ENCODE data around the gene HYDIN. TPM values are rescaled to one million over a fixed set of nuclear protein-coding genes. Genes with fewer than 3 reads are reported as not detected.

Gene HYDIN
- total RNA-seq, 6 donors from 2014 or later, result 1.6 to 62.0 (median 18.1) TPM

- H3K4me1 ChIP-seq, result no peaks in the 10 kb centered on the region
- no peaks in the 10 kb centered on the region for H3K27me3 ChIP-seq
- no peak for ATAC-seq (ENCODE audit: low FRiP score in 2 of 2)
- WGBS, 2 donors, result 59 to 73% methylated on average over 9 of the region's 9 CpGs
- H3K9me3 ChIP-seq, result peaks cover 0 to under 1% (median 0%) of the 10 kb centered on the region in 4 donors
- H3K36me3 ChIP-seq, result no peaks in the 10 kb centered on the region
- TF ChIP-seq, protein P1, sequence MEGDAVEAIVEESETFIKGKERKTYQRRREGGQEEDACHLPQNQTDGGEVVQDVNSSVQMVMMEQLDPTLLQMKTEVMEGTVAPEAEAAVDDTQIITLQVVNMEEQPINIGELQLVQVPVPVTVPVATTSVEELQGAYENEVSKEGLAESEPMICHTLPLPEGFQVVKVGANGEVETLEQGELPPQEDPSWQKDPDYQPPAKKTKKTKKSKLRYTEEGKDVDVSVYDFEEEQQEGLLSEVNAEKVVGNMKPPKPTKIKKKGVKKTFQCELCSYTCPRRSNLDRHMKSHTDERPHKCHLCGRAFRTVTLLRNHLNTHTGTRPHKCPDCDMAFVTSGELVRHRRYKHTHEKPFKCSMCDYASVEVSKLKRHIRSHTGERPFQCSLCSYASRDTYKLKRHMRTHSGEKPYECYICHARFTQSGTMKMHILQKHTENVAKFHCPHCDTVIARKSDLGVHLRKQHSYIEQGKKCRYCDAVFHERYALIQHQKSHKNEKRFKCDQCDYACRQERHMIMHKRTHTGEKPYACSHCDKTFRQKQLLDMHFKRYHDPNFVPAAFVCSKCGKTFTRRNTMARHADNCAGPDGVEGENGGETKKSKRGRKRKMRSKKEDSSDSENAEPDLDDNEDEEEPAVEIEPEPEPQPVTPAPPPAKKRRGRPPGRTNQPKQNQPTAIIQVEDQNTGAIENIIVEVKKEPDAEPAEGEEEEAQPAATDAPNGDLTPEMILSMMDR (IDR thresholded peaks at IDR 0.05), result no peak
- TF ChIP-seq POLR2AphosphoS5 (IDR thresholded peaks at IDR 0.05) (no peak), EP300 (IDR thresholded peaks at IDR 0.05) (no peak), POLR2A (IDR thresholded peaks at IDR 0.05) (no peak)
- no peak for DNase-seq
- H3K27ac ChIP-seq, result no peak overlapping the region
- no peak overlapping the region for H3K4me3 ChIP-seq
Observed at GRCh38 chr16:70809392-70810060, 421.0 kb downstream of the HYDIN start.

GRCh38 chr16:70808371-70808770, 422.2 kb downstream of the HYDIN start:
- TF ChIP-seq, protein P1 (IDR thresholded peaks at IDR 0.05), result no peak
- no peak for ATAC-seq (ENCODE audit: low FRiP score in 2 of 2)
- no peaks in the 10 kb centered on the region for H3K27me3 ChIP-seq

DNA sequence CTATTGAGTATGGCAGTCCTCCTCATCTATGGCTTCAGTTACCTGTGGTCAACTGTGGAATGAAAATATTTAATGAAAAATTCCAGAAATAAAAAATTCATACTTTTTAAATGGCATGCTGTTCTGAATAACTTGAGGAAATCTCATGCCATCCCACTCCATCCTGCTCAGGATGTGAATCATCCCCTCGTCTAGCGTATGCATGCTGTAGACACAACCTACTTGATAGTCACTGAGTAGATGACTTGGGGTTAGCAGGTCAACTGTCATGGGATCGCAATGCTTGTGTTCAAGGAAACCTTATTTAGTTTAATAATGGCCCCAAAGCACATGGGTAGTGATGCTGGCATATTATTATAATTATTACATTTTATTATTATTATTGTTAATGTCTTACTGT, 424.7 kb downstream of the HYDIN start:
- Histone ChIP-seq H3K4me1 (peaks cover 0 to 4% (median 0%) of the 10 kb centered on the region in 4 donors), H3K4me3 (no peak overlapping the region), H3K27me3 (no peaks in the 10 kb centered on the region), H3K27ac (no peak overlapping the region), H3K36me3 (no peaks in the 10 kb centered on the region), H3K9me3 (peaks cover 0 to 7% (median 0%) of the 10 kb centered on the region in 4 donors)
- no peak for ATAC-seq (ENCODE audit: low FRiP score in 2 of 2)
- 64 to 65% methylated on average over 3 of the region's 3 CpGs for WGBS, 2 donors
- no peak for TF ChIP-seq POLR2A (IDR thresholded peaks at IDR 0.05)
- no peak for TF ChIP-seq EP300 (IDR thresholded peaks at IDR 0.05)
- TF ChIP-seq POLR2AphosphoS5 (IDR thresholded peaks at IDR 0.05), result no peak
- TF ChIP-seq, protein P1 (IDR thresholded peaks at IDR 0.05), result no peak
- no peak for DNase-seq

More at GRCh38 chr16:70808371-70808770, 422.2 kb downstream of the HYDIN start:
- DNase-seq, result no peak
- H3K27ac ChIP-seq, result no peak overlapping the region
- H3K9me3 ChIP-seq, result peaks cover 0 to 7% (median 0%) of the 10 kb centered on the region in 4 donors
- no peak overlapping the region for H3K4me3 ChIP-seq
- no peaks in the 10 kb centered on the region for H3K36me3 ChIP-seq
- no peaks in the 10 kb centered on the region for H3K4me1 ChIP-seq

- peaks cover under 1 to 6% (median 3%) of the 10 kb centered on the region in 4 donors for H3K4me1 ChIP-seq
- 71 to 72% methylated on average over 3 to 6 of the region's 6 CpGs for WGBS, 2 donors
- H3K9me3 ChIP-seq, result peaks cover 0 to 7% (median 0%) of the 10 kb centered on the region in 4 donors
- DNase-seq (no peak), ATAC-seq (ENCODE audit: low FRiP score in 2 of 2) (no peak)
- no peak overlapping the region for H3K4me3 ChIP-seq
- H3K36me3 ChIP-seq, result no peaks in the 10 kb centered on the region
- TF ChIP-seq, protein P1 (IDR thresholded peaks at IDR 0.05), result no peak
- TF ChIP-seq EP300 (IDR thresholded peaks at IDR 0.05) (no peak), POLR2AphosphoS5 (IDR thresholded peaks at IDR 0.05) (no peak), POLR2A (IDR thresholded peaks at IDR 0.05) (no peak)
- H3K27me3 ChIP-seq, result no peaks in the 10 kb centered on the region
- peak overlapping the region in 1 of 4 donors; percentile 73 for H3K27ac ChIP-seq
Observed at GRCh38 chr16:70805380-70805779, 425.1 kb downstream of the HYDIN start.

DNA sequence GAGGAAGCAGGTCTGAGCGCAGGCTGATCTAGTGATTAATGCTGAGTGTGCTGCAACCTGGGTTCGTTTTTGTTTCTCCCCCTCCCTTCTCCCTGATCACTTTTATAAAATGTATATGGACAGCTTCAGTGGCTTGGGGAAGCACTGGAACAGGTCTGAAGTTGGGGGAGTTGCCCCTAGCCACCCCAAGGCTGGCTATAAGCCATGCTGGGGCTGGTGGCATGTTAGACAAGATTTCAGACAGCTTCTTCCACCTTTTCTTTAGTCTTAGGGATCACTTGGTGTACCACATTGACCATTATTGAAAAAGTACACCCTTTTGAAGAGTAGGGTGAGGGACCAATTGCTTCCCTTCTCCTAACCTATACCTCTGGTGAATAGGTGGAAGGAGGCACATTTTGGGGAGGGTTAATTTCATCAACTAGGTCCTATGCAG, 425.8 kb downstream of the HYDIN start:
- 36 to 49% methylated on average over 2 of the region's 2 CpGs for WGBS, 2 donors
- no peak for ATAC-seq (ENCODE audit: low FRiP score in 2 of 2)
- Histone ChIP-seq H3K27ac (peak overlapping the region in 3 of 4 donors; percentile 42 to 73 (median 52)), H3K4me1 (peaks cover 7 to 12% (median 9%) of the 10 kb centered on the region in 4 donors), H3K36me3 (no peaks in the 10 kb centered on the region), H3K27me3 (no peaks in the 10 kb centered on the region), H3K4me3 (no peak overlapping the region), H3K9me3 (peaks cover 0 to 7% (median 0%) of the 10 kb centered on the region in 4 donors)
- DNase-seq, result no peak
- TF ChIP-seq POLR2A (IDR thresholded peaks at IDR 0.05) (no peak), EP300 (IDR thresholded peaks at IDR 0.05) (no peak), POLR2AphosphoS5 (IDR thresholded peaks at IDR 0.05) (no peak)
- TF ChIP-seq, protein P1 (IDR thresholded peaks at IDR 0.05), result no peak
